ENCODE results near the gene LRRC23.
A peak's percentile ranks its signal among the peaks of the same experiment; 100 is the strongest.

Gene LRRC23

DNA sequence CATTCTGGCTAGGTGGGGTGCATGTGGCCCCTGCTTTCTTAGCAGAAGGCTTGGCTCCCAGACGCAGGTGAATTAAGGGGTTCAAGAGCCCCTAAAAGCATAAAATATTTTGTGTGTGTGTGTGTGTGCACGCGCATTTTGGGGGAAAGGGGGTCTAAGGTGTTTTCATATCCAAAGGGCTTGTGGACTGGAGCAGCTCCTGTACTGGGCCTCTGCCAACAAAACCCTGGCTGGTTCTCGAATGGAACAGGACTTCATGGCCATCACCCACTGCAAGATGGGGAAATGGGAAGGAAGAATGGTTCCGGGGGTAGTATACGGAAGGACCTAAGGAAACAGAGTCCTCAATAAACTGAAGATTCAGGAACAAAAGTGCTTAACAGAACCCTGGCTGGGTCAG is 19.2 kb downstream of the LRRC23 start:
- Histone ChIP-seq H3K4me3 (ENCODE audit: low read depth, low read length) (no peak overlapping the region), H3K36me3 (peaks cover 51% of the 10 kb centered on the region), H3K27ac (peak overlapping the region; percentile 68), H3K9me3 (ENCODE audit: severe bottlenecking) (no peaks in the 10 kb centered on the region), H3K27me3 (ENCODE audit: insufficient read depth, low read depth, severe bottlenecking) (no peaks in the 10 kb centered on the region)
- DNase-seq: no peak
- TF ChIP-seq, protein P1, sequence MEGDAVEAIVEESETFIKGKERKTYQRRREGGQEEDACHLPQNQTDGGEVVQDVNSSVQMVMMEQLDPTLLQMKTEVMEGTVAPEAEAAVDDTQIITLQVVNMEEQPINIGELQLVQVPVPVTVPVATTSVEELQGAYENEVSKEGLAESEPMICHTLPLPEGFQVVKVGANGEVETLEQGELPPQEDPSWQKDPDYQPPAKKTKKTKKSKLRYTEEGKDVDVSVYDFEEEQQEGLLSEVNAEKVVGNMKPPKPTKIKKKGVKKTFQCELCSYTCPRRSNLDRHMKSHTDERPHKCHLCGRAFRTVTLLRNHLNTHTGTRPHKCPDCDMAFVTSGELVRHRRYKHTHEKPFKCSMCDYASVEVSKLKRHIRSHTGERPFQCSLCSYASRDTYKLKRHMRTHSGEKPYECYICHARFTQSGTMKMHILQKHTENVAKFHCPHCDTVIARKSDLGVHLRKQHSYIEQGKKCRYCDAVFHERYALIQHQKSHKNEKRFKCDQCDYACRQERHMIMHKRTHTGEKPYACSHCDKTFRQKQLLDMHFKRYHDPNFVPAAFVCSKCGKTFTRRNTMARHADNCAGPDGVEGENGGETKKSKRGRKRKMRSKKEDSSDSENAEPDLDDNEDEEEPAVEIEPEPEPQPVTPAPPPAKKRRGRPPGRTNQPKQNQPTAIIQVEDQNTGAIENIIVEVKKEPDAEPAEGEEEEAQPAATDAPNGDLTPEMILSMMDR (IDR thresholded peaks at IDR 0.05; ENCODE audit: low read depth, low read length): no peak

DNA sequence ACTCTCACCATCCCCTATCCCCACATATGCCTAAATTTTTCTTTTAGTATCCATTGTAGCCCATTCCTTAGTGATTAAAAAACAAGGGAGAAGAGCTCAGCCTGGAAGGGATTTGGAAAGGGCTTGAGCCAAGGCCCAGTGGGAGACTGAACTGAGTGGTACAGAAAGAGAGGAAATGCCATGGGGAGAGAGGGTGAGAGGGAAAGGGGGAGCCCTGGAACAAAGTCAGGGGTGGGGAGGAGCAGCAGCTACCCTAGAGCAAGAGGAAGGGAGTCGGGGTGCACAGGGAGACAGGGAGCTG is 20.6 kb downstream of the LRRC23 start:
- H3K4me3 ChIP-seq (ENCODE audit: low read depth, low read length): no peak overlapping the region
- TF ChIP-seq, protein P1 (IDR thresholded peaks at IDR 0.05; ENCODE audit: low read depth, low read length): no peak
- H3K9me3 ChIP-seq (ENCODE audit: severe bottlenecking): no peaks in the 10 kb centered on the region
- no peak for DNase-seq
- H3K27ac ChIP-seq: peak overlapping the region; percentile 68
- H3K36me3 ChIP-seq: peaks cover 48% of the 10 kb centered on the region
- no peaks in the 10 kb centered on the region for H3K27me3 ChIP-seq (ENCODE audit: insufficient read depth, low read depth, severe bottlenecking)

DNA sequence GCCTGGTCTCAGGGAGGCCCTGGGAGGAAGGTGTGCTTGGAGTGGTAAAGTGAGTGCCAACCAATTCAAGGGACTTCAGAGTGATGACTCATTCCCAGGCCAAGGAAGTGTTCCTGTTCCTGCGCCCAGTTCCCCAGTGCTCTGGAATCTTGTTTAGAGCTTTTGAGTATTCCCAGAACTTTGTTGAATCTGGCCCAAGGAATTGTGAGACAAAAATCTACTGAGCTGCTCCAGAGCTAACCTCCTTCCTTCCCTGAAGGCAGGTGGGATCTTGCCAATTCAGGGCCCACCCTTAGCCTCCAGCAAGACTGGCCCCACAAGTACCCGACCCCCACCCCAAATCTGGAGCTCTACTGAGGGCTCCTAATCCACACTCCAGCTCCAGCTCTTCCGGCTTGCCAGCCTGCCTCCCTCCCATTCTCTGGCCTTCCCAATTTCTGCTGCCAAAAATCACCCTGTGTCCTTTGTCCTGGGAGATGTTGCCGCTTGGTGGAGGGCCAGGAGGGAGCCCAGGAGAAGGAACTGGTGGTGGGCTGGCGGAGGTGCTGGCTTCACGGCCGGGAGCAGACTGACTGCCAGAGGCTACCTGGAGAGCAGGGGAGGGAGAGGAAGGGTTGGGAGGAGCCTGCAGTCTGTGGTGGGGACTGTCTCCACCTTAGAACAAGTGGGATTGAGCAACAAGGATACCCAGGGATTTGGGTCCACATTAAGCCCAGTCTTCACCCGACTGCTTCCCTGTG is 21.1 kb downstream of the LRRC23 start:
- no peak for DNase-seq
- peak overlapping the region; percentile 68 for H3K27ac ChIP-seq
- H3K27me3 ChIP-seq (ENCODE audit: insufficient read depth, low read depth, severe bottlenecking): no peaks in the 10 kb centered on the region
- no peak overlapping the region for H3K4me3 ChIP-seq (ENCODE audit: low read depth, low read length)
- no peaks in the 10 kb centered on the region for H3K9me3 ChIP-seq (ENCODE audit: severe bottlenecking)
- peaks cover 44% of the 10 kb centered on the region for H3K36me3 ChIP-seq
- TF ChIP-seq, protein P1 (IDR thresholded peaks at IDR 0.05; ENCODE audit: low read depth, low read length): no peak

DNA sequence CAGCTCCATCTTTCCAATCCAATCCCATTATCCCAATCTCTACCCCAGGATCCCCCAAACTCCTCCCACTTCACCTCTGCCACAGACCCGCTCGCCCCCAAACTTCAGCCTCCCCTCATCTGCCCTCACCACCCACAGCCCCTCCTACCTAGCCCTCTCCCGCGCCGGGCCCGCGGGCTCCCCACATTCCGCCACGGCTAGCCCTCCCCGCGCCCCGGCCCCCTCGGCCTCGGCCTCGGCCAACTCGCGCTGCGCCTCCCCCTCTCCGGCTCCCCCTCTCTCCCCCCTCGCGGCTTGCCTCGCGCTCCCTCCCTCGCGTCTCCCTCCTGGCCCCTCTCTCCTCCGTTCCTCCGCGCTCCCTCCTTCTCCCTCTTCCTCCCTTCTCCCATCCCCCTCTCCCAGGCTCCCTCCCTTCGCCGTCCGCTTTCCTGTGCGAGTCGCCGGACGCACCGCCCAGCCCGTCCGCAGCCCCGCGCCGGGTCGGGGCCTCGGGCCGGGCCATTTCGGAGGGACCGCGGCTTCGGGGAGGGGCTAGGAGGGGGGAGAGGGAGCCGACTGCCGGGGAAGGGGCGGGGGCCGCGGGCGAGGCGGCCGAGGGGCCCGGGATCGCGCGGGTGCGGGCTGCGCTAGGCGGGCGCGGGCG is 22.9 kb downstream of the LRRC23 start, which contains the start of gene ATN1:
Gene ATN1, plus strand, starts transcription at position 581 of the 643 bp plus-strand sequence. CDS start 6,043 bp downstream, outside the sequence.
- peak within 1 kb of the TSS; percentile 94 for H3K27ac ChIP-seq
- TF ChIP-seq, protein P1 (IDR thresholded peaks at IDR 0.05; ENCODE audit: low read depth, low read length): no peak
- peak; percentile 87 for DNase-seq
- H3K27me3 ChIP-seq (ENCODE audit: insufficient read depth, low read depth, severe bottlenecking): no peaks in the 10 kb centered on the region
- H3K9me3 ChIP-seq (ENCODE audit: severe bottlenecking): no peaks in the 10 kb centered on the region
- peaks cover 30% of the 10 kb centered on the region for H3K36me3 ChIP-seq
- H3K4me3 ChIP-seq (ENCODE audit: low read depth, low read length): peak within 1 kb of the TSS; percentile 71

DNA sequence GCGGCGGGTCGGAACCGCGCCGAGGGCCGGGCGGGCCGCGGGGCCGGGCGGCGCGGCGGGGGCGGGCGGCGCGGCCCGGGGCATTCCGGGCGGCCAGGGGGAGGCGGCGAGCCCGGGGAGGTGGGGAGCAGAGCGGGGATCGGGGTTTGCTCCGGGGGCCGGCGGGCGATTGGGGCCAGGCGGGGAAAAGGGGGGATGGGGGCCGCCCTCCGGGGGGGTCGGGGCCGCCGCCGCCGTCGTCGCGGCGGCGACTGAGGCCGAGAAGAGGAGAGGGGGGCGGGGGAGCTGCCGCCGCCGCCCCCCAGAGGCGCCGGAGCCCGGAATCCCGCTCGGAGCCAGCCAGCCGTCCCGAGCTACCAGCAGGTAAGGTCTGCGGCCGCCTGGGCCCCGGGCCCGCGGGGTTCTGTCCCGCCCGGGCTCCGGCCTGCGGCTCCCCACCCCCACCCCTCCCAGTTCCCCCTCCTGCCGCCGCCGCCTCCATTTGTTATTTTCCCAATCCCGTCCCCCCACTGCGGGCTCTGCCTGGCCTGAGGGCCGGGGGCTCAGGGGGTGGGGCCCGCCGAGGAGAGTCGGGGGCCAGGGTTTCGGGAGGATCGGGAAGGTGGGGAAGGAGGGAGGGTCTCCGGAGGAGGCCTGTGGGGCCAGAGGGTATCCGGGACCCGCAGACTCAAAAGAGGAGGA is 23.5 kb downstream of the LRRC23 start:
- no peaks in the 10 kb centered on the region for H3K9me3 ChIP-seq (ENCODE audit: severe bottlenecking)
- H3K27ac ChIP-seq: peak overlapping the region; percentile 58

More for the DNA sequence above, 23.5 kb downstream of the LRRC23 start:
- Histone ChIP-seq H3K27me3 (ENCODE audit: insufficient read depth, low read depth, severe bottlenecking) (no peaks in the 10 kb centered on the region), H3K36me3 (peaks cover 27% of the 10 kb centered on the region), H3K4me3 (ENCODE audit: low read depth, low read length) (peak overlapping the region; percentile 71)
- no peak for DNase-seq
- TF ChIP-seq, protein P1 (IDR thresholded peaks at IDR 0.05; ENCODE audit: low read depth, low read length): no peak
